ENCODE measurements around the gene BLM.

Gene BLM

GRCh38 chr15:90807074-90807785 is 90.1 kb downstream of the BLM start:
- TF ChIP-seq, protein P1, sequence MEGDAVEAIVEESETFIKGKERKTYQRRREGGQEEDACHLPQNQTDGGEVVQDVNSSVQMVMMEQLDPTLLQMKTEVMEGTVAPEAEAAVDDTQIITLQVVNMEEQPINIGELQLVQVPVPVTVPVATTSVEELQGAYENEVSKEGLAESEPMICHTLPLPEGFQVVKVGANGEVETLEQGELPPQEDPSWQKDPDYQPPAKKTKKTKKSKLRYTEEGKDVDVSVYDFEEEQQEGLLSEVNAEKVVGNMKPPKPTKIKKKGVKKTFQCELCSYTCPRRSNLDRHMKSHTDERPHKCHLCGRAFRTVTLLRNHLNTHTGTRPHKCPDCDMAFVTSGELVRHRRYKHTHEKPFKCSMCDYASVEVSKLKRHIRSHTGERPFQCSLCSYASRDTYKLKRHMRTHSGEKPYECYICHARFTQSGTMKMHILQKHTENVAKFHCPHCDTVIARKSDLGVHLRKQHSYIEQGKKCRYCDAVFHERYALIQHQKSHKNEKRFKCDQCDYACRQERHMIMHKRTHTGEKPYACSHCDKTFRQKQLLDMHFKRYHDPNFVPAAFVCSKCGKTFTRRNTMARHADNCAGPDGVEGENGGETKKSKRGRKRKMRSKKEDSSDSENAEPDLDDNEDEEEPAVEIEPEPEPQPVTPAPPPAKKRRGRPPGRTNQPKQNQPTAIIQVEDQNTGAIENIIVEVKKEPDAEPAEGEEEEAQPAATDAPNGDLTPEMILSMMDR (IDR thresholded peaks at IDR 0.05): no peak
- Histone ChIP-seq H3K4me3 (ENCODE audit: low read depth, low read length) (no peak overlapping the region), H3K4me2 (ENCODE audit: low read length) (no peak overlapping the region), H3K36me3 (ENCODE audit: control insufficient read depth, insufficient read depth, low read length) (no peaks in the 10 kb centered on the region), H3K79me2 (no peaks in the 10 kb centered on the region), H2AFZ (no peak overlapping the region), H3K4me1 (no peaks in the 10 kb centered on the region), H3K27me3 (ENCODE audit: control insufficient read depth, insufficient read depth, low read length) (no peaks in the 10 kb centered on the region), H3K9me3 (ENCODE audit: control insufficient read depth, low read length) (no peaks in the 10 kb centered on the region), H3K27ac (no peak overlapping the region), H3K9ac (no peak overlapping the region)

DNA sequence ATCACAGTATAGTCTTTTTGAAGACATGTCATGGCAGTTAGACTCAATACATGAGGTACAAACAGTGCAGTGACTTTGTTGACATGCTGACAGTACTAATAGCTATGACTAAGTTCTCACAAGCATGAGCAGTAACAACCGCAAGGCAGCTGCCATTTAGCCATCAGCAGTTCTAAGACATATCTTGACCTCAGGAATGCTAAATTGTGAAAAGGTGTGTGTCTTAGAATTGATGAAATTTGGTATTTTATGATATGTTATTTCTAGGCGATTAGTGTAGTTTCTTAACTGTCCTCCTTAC is 90.6 kb downstream of the BLM start:
- H3K36me3 ChIP-seq (ENCODE audit: control insufficient read depth, insufficient read depth, low read length): no peaks in the 10 kb centered on the region
- no peak overlapping the region for H2AFZ ChIP-seq
- H3K9me3 ChIP-seq (ENCODE audit: control insufficient read depth, low read length): no peaks in the 10 kb centered on the region
- no peaks in the 10 kb centered on the region for H3K27me3 ChIP-seq (ENCODE audit: control insufficient read depth, insufficient read depth, low read length)
- TF ChIP-seq, protein P1 (IDR thresholded peaks at IDR 0.05): no peak
- no peak overlapping the region for H3K9ac ChIP-seq
- H3K4me3 ChIP-seq (ENCODE audit: low read depth, low read length): no peak overlapping the region
- no peaks in the 10 kb centered on the region for H3K4me1 ChIP-seq
- H3K79me2 ChIP-seq: no peaks in the 10 kb centered on the region
- H3K4me2 ChIP-seq (ENCODE audit: low read length): no peak overlapping the region
- H3K27ac ChIP-seq: no peak overlapping the region

- Histone ChIP-seq H3K9me3 (ENCODE audit: control insufficient read depth, low read length) (no peaks in the 10 kb centered on the region), H3K4me3 (ENCODE audit: low read depth, low read length) (no peak overlapping the region), H3K9ac (no peak overlapping the region), H3K27me3 (ENCODE audit: control insufficient read depth, insufficient read depth, low read length) (no peaks in the 10 kb centered on the region), H3K4me1 (no peaks in the 10 kb centered on the region), H3K79me2 (no peaks in the 10 kb centered on the region), H3K4me2 (ENCODE audit: low read length) (no peak overlapping the region), H3K36me3 (ENCODE audit: control insufficient read depth, insufficient read depth, low read length) (no peaks in the 10 kb centered on the region), H3K27ac (no peak overlapping the region), H2AFZ (no peak overlapping the region)
- TF ChIP-seq, protein P1 (IDR thresholded peaks at IDR 0.05): no peak
Measured at GRCh38 chr15:90808517-90809235, 91.5 kb downstream of the BLM start.

GRCh38 chr15:90809536-90809935 is 92.4 kb downstream of the BLM start:
- Histone ChIP-seq H3K27ac (no peak overlapping the region), H3K4me1 (no peaks in the 10 kb centered on the region), H3K4me3 (ENCODE audit: low read depth, low read length) (no peak overlapping the region), H3K4me2 (ENCODE audit: low read length) (no peak overlapping the region), H3K27me3 (ENCODE audit: control insufficient read depth, insufficient read depth, low read length) (no peaks in the 10 kb centered on the region), H2AFZ (no peak overlapping the region), H3K9me3 (ENCODE audit: control insufficient read depth, low read length) (no peaks in the 10 kb centered on the region), H3K36me3 (ENCODE audit: control insufficient read depth, insufficient read depth, low read length) (no peaks in the 10 kb centered on the region), H3K79me2 (no peaks in the 10 kb centered on the region), H3K9ac (no peak overlapping the region)
- TF ChIP-seq, protein P1 (IDR thresholded peaks at IDR 0.05): no peak

GRCh38 chr15:90810354-90810753 is 93.2 kb downstream of the BLM start:
- Histone ChIP-seq H3K4me1 (no peaks in the 10 kb centered on the region), H3K9ac (no peak overlapping the region), H3K36me3 (ENCODE audit: control insufficient read depth, insufficient read depth, low read length) (no peaks in the 10 kb centered on the region), H2AFZ (no peak overlapping the region), H3K4me2 (ENCODE audit: low read length) (no peak overlapping the region), H3K9me3 (ENCODE audit: control insufficient read depth, low read length) (no peaks in the 10 kb centered on the region), H3K79me2 (no peaks in the 10 kb centered on the region), H3K27me3 (ENCODE audit: control insufficient read depth, insufficient read depth, low read length) (no peaks in the 10 kb centered on the region), H3K4me3 (ENCODE audit: low read depth, low read length) (no peak overlapping the region), H3K27ac (no peak overlapping the region)
- TF ChIP-seq, protein P1 (IDR thresholded peaks at IDR 0.05): no peak
